OCI-LY3 (cell line): Measurements from ENCODE around the gene ADGRE1.

ENCODE experiments used
- H2AFZ ChIP-seq: fragments of 200-600, 300-600 bp; shearing (Covaris generic); 2 replicates; pipeline ENCODE4 v1.6.0; 2014; ENCODE audit warnings: antibody characterized with exemption, low read depth, low read length
- H3K27ac ChIP-seq: fragments of 200-600, 300-600 bp; sonication (generic); 2 replicates; pipeline ENCODE4 v1.5.1; 2014; ENCODE audit warnings: mild to moderate bottlenecking, low read length, moderate library complexity, mixed read lengths
- H3K27me3 ChIP-seq: fragments of 200-600, 300-600 bp; sonication (generic); 2 replicates; pipeline ENCODE4 v1.6.1; 2014; ENCODE audit warnings: low read depth, low read length, mixed read lengths
- H3K36me3 ChIP-seq: fragments of 200-600, 300-600 bp; sonication (generic); replicated peaks from 2 replicates; pipeline ENCODE3; 2014; ENCODE audit warnings: low read depth, low read length, mixed read lengths
- H3K4me1 ChIP-seq: fragments of 300-600, 200-600 bp; sonication (generic); 2 replicates; pipeline ENCODE4 v1.6.1; 2014; ENCODE audit warnings: low read length, mixed read lengths
- H3K4me2 ChIP-seq: fragments of 200-600, 300-600 bp; sonication (generic); 2 replicates; pipeline ENCODE4 v1.6.1; 2014; ENCODE audit warnings: low read length, mixed read lengths
- H3K4me3 ChIP-seq: fragments of 300-600, 200-600 bp; sonication (generic); 2 replicates; pipeline ENCODE4 v1.5.1; 2014; ENCODE audit warnings: antibody characterized with exemption, mild to moderate bottlenecking, low read length, moderate library complexity
- H3K79me2 ChIP-seq: fragments of 300-600, 200-600 bp; shearing (Covaris generic); 2 replicates; pipeline ENCODE4 v1.6.1; 2014; ENCODE audit warnings: mild to moderate bottlenecking, low read length, mixed read lengths
- H3K9ac ChIP-seq: fragments of 300-600, 200-600 bp; shearing (Covaris generic); 2 replicates; pipeline ENCODE4 v1.6.0; 2014; ENCODE audit warnings: mild to moderate bottlenecking, low read length, moderate library complexity
- H3K9me3 ChIP-seq: fragments of 200-600, 300-600 bp; shearing (Covaris generic); 2 replicates; pipeline ENCODE4 v1.6.1; 2014; ENCODE audit warnings: low read length, mixed read lengths; ENCODE audit not compliant: insufficient read depth
- H4K20me1 ChIP-seq: fragments of 200-600, 300-600 bp; sonication (generic); 2 replicates; pipeline ENCODE4 v1.6.1; 2016; ENCODE audit warnings: low read length, mixed read lengths; ENCODE audit not compliant: insufficient read depth
- EZH2phosphoT487 ChIP-seq: fragments of 200-600 bp; shearing (Covaris generic); IDR thresholded peaks from 2 replicates; pipeline ENCODE4 v1.6.1; 2018; ENCODE audit warnings: antibody characterized with exemption, mixed run types, low read depth
- TF ChIP-seq, protein P1 (sequence below): fragments of 200-600, 300-600 bp; sonication (generic); IDR thresholded peaks from 2 replicates; pipeline ENCODE4 v1.5.1; 2014; ENCODE audit warnings: antibody characterized with exemption, low read length, low read depth

Gene ADGRE1

DNA sequence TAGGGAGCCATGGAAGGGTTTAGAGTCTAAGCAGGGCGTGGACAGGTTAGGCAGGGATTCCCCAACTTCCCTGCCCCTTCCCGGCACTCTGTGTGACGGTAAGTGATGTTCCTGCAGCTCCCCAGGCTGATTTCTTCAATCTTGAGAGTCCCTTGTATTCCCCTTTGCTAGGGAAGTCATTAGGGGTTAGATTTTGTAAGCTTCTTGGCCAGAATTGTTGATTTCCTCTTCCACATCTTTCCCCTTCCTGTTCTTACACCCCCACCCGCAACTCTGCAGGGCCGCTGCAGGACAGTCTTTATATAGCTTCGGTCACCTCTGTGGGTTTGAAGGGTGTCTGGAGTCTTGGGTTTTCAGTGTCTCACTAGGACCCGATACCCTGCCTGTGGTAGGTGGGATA is 10.6 kb upstream of the ADGRE1 start:
- Histone ChIP-seq H3K27me3 (peaks cover 19% of the 10 kb centered on the region), H3K9me3 (0 out of 2 replicates have a peak, but pooled peaks cover 3% of the 10 kb centered on the region), H4K20me1 (no peaks in the 10 kb centered on the region), H3K36me3 (no peaks in the 10 kb centered on the region), H3K4me3 (no peak overlapping the region), H3K4me2 (no peak overlapping the region), H2AFZ (no peak overlapping the region), H3K9ac (no peak overlapping the region), H3K79me2 (no peaks in the 10 kb centered on the region), H3K4me1 (no peaks in the 10 kb centered on the region), H3K27ac (no peak overlapping the region)
- TF ChIP-seq, protein P1, sequence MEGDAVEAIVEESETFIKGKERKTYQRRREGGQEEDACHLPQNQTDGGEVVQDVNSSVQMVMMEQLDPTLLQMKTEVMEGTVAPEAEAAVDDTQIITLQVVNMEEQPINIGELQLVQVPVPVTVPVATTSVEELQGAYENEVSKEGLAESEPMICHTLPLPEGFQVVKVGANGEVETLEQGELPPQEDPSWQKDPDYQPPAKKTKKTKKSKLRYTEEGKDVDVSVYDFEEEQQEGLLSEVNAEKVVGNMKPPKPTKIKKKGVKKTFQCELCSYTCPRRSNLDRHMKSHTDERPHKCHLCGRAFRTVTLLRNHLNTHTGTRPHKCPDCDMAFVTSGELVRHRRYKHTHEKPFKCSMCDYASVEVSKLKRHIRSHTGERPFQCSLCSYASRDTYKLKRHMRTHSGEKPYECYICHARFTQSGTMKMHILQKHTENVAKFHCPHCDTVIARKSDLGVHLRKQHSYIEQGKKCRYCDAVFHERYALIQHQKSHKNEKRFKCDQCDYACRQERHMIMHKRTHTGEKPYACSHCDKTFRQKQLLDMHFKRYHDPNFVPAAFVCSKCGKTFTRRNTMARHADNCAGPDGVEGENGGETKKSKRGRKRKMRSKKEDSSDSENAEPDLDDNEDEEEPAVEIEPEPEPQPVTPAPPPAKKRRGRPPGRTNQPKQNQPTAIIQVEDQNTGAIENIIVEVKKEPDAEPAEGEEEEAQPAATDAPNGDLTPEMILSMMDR, result no peak
- no peak for TF ChIP-seq EZH2phosphoT487

DNA sequence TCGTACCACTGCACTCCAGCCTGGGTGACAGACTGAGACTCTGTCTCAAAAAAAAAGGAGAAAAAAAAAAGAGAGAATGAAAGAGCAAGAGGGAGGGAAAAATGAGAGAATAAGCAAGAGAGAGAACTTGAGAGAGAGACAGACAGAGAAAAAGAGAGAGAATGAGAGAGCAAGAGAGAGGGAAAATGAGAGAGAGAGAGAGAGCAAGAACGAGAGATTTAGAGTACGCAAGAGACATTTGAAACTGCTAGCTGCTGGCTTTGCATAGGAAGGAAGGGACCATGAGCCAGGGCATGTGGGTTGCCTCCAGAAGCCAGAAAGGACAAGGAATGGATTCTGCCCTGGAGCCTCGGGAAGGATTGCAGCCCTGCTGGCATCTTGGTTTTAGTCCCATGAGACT is 9.6 kb upstream of the ADGRE1 start:
- Histone ChIP-seq H3K4me1 (no peaks in the 10 kb centered on the region), H4K20me1 (no peaks in the 10 kb centered on the region), H3K9me3 (0 out of 2 replicates have a peak, but pooled peaks cover 3% of the 10 kb centered on the region), H3K79me2 (no peaks in the 10 kb centered on the region), H2AFZ (no peak overlapping the region), H3K4me2 (no peak overlapping the region), H3K27me3 (peaks cover 25% of the 10 kb centered on the region), H3K27ac (no peak overlapping the region), H3K4me3 (no peak overlapping the region), H3K36me3 (no peaks in the 10 kb centered on the region), H3K9ac (no peak overlapping the region)
- TF ChIP-seq, protein P1, result no peak
- no peak for TF ChIP-seq EZH2phosphoT487

DNA sequence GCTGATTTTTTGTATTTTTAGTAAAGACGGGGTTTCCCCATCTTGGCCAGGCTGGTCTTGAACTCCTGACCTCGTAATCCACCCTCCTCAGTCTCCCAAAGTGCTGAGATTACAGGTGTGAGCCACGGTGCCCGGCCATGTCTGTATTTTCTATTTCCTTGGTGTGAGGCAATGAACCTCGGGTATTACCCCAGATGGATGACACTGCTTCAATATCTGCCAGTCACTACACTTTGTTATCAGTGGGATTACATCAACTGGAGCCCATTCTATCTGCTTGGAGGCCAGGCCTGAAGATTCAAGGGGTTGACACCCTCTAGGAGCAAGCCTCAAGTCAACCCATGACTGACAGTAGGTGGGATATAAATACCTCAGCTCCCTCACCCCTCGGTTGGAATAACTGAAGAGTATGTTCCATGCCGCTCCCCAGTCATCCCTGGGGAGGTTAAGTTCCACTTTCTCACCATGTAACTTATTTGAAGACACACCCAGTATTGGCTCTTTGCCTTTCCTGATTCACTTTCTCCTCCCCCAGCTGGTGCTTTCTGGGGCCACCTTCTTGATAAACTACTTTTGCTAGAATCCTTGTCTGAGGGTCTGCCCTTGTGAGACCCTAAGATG is 992 bp upstream of the ADGRE1 start:
- TF ChIP-seq EZH2phosphoT487, result no peak
- TF ChIP-seq, protein P1, result no peak
- Histone ChIP-seq H3K27ac (no peak overlapping the region), H3K36me3 (no peaks in the 10 kb centered on the region), H4K20me1 (no peaks in the 10 kb centered on the region), H3K4me3 (no peak overlapping the region), H3K27me3 (peaks cover 25% of the 10 kb centered on the region), H3K9ac (no peak overlapping the region), H3K4me2 (no peak overlapping the region), H3K9me3 (no peaks in the 10 kb centered on the region), H3K4me1 (no peaks in the 10 kb centered on the region), H2AFZ (no peak overlapping the region), H3K79me2 (no peaks in the 10 kb centered on the region)

DNA sequence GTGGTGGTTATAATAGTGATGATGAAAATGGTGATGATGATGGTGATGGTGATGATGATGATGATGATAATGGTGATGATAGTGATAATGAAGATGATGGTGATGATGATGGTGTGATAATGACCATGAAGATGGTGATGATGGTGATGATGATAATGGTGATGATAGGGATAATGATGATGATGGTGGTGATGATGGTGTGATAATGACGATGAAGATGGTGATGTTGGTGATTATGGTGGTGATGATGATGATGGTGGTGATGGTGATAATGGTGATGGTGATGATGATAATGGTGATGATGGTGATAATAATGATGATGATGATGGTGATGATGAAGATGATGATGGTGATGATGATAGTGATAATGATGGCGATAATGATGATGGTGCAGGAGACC is 1.6 kb downstream of the ADGRE1 start:
- no peak overlapping the region for H3K27ac ChIP-seq
- no peaks in the 10 kb centered on the region for H3K79me2 ChIP-seq
- no peaks in the 10 kb centered on the region for H3K9me3 ChIP-seq
- TF ChIP-seq, protein P1, result no peak
- TF ChIP-seq EZH2phosphoT487, result no peak
- no peak overlapping the region for H2AFZ ChIP-seq
- no peak overlapping the region for H3K4me3 ChIP-seq
- H3K9ac ChIP-seq, result no peak overlapping the region
- no peak overlapping the region for H3K4me2 ChIP-seq
- peaks cover 19% of the 10 kb centered on the region for H3K27me3 ChIP-seq
- H3K4me1 ChIP-seq, result peaks cover 11% of the 10 kb centered on the region
- no peaks in the 10 kb centered on the region for H4K20me1 ChIP-seq
- no peaks in the 10 kb centered on the region for H3K36me3 ChIP-seq
